GM18873 (cell line): ENCODE results near the gene UBE2K.
"Not testable (repeated sequence)": the region's sequence is repeated elsewhere in the genome, so short reads cannot be mapped to it uniquely, and the experiment has no call there.

Experiments
- ATAC-seq: cut with Tn5 transposase; IDR thresholded peaks from one replicate; pipeline ENCODE4 v1.9.1; 2021; ENCODE audit warnings: mild to moderate bottlenecking, moderate library complexity, moderate number of reproducible peaks; ENCODE audit not compliant: unreplicated experiment, low FRiP score

Gene UBE2K

GRCh38 chr4:39719804-39720580, 22.1 kb downstream of the UBE2K start:
- no peak for ATAC-seq

GRCh38 chr4:39721273-39721672, 23.3 kb downstream of the UBE2K start:
- not testable (repeated sequence) for ATAC-seq

DNA sequence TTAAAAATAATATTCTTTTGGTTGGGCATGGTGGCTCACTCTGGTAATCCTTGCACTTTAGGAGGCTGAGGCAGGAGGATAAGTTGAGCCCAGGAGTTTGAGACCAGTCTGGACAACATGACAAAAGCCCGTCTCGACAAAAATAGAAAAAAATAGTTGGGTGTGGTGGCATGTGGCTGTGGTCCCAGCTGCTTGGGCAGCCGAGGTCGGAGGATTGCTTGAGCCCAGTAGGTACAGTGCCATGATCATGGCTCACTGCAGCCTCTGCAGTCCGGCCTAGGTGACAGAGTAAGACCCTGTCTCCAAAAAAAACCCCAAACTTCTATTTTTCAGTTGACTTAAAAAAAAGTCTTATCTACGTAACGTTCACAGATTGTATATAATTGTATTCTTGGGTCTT, 23.9 kb downstream of the UBE2K start:
- no peak for ATAC-seq

- no peak for ATAC-seq
Measured at GRCh38 chr4:39729557-39729956, 31.6 kb downstream of the UBE2K start.

DNA sequence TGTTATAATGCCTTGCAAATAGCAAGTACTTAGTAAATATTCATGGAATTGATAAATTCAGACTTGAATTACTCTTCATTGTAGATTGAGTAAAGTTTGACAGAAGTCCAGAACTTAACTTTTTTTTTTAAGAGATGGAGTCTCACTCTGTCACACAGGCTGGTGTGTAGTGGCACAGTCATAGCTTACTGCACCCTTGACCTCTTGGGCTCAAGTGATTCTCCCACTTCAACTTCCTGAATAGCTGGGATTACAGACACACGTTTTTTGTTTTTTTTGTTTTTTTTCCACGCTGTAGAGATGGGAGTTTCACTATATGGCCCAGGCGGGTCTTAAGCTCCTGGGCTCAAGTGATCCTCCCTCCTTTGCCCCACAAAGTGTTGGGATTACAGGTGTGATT, 32.1 kb downstream of the UBE2K start:
- ATAC-seq, result no peak

- ATAC-seq, result no peak
Measured at GRCh38 chr4:39731908-39732307, 34.0 kb downstream of the UBE2K start.

- no peak for ATAC-seq
Measured at GRCh38 chr4:39732728-39733127, 34.8 kb downstream of the UBE2K start.

DNA sequence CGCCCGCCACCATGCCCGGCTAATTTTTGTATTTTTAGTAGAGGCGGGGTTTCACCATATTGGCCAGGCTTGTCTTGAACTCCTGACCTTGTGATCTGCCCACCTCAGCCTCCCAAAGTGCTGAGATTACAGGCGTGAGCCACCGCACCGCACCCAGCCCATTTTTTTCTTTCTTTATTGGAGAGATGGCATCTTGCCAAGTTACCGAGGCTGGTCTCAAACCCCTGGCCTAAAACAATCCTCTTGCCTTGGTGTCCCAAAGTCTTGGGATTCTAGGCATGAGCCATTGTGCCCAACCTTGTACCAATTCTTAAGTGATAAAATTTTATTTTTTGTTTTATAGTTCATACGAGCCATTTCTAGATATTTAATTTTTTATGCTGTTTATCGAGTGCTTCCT, 41.7 kb downstream of the UBE2K start:
- not testable (repeated sequence) for ATAC-seq

- ATAC-seq, result no peak
Measured at GRCh38 chr4:39741401-39741800, 43.5 kb downstream of the UBE2K start.

- ATAC-seq, result no peak
Measured at GRCh38 chr4:39745920-39746319, 48.0 kb downstream of the UBE2K start.

DNA sequence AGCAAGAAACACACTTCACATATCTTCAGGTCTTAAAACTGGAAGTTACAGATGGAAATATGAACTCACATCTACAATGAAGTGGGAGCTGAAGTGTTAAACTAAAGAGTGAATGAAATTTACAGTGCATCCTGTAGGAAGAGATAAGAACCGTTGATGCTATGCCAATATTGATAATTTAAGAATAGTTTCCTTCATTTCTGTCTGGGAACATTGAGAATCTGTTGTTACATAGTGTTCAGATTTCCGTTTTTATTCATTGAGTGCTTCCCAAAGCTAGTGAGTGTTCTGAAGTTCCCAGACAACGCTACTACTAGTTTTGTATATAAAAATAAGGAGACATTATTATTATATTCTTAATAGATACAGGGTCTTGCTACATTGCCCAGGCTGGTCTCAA, 52.3 kb downstream of the UBE2K start:
- no peak for ATAC-seq

DNA sequence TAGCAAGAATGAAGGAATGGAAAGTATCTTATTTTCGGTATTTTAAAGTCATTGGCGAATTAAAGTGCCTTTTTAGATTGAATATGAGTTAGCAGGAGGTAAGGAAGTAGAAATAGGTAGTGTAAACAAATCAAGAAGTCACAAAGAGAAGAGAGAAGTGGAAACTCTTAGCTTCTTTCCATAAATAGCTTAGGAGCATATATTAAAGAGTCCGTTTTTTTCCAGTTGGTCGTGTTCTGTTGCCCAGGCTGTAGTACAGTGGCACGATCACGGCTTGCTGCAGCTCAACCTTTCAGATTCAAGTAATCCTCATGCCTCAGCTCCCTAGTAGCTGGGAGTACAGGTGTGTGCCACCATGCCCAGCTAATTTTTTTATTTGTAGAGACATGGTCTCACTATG, 56.4 kb downstream of the UBE2K start:
- no peak for ATAC-seq

- no peak for ATAC-seq
Measured at GRCh38 chr4:39756159-39756558, 58.2 kb downstream of the UBE2K start.

DNA sequence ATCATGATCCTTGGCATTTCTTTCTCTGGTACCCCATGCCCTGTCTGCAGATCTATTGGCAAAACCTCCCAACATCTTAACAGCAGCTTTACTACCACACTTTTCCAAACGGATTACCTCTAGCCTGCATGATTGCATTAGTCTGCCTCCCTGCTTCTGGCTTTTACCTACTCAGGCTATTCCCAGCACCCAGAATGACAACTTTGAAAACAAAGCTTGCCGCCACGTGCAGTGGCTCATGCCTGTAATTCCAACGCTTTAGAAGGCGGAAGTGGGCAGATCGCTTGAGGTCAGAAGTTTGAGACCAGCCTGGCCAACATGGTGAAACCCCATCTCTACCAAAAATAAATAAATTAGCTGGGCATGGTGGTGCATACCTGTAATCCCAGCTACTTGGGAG, 60.2 kb downstream of the UBE2K start:
- no peak for ATAC-seq

- no peak for ATAC-seq
Measured at GRCh38 chr4:39759569-39759968, 61.6 kb downstream of the UBE2K start.

- ATAC-seq, result no peak
Measured at GRCh38 chr4:39761005-39761667, 63.2 kb downstream of the UBE2K start.

GRCh38 chr4:39763714-39764572, 66.0 kb downstream of the UBE2K start:
- ATAC-seq, result no peak

GRCh38 chr4:39770005-39770404, 72.1 kb downstream of the UBE2K start:
- no peak for ATAC-seq

GRCh38 chr4:39770471-39770870, 72.5 kb downstream of the UBE2K start:
- ATAC-seq, result no peak

DNA sequence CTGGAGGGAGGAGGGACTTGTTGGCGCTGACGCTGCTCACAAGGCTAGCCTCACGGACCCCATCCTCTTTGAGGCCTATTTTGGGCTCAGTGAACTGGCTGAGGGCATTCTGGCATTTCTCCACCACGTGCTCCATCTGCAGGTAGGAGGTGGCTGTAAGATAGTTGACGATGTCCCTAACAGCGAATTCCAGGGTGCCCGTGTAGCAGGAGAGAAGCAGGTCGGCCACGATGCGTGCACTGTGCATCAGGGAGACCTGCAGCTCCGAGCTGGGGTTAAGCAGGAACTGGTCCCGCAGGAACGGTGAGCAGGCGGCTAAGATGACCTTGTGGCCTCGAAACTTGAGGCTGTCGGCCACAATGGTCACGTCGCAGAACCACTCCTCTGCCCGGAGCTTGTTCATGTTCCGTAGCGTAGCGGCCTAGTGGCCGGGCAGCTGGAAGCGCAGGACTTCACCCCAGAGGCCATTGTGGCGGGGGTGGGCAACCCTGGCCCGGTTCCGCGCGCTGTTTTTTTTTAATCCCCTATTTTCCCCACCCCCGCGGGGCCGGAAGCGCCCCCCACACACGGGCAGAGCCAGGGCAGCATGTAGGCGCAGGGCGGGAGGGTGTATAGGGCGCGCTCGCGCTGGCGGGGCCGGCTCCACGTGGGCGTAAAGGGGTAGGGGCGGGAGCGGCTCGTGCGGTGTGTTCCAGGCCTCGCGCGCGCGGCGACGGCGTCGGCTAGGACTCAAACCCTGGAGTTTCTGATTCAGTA, 73.2 kb downstream of the UBE2K start:
- ATAC-seq, result no peak
